ENCODE results near the gene GRB14.
"Not testable (repeated sequence)": the region's sequence is repeated elsewhere in the genome, so short reads cannot be mapped to it uniquely, and the experiment has no call there.

The GRB14 gene

GRCh38 chr2:164558450-164558849 lies 62.8 kb downstream of the GRB14 start:
- no peak for DNase-seq (ENCODE audit: low read depth in 2 of 2)

DNA sequence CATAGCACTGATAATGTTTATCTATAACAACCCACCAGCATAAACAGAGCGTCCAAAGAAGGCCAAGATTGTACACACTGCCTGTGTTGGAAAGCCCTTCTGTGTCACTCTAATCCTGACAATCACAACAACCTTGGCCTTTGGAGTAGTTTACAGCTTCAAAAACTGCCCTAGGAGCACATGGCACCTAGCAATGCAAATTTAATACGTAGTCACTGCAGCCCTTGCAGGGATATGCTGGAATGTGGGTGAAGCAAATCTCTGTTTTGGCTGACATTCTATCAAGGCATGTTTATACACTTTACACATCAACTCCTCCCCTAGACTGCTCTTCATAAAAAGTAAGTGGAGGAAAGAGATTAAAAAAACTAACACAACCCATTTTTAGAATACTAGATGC lies 66.8 kb downstream of the GRB14 start:
- no peak for DNase-seq (ENCODE audit: low read depth in 2 of 2)

GRCh38 chr2:164551519-164551918 lies 69.8 kb downstream of the GRB14 start:
- no peak for DNase-seq (ENCODE audit: low read depth in 2 of 2)

DNA sequence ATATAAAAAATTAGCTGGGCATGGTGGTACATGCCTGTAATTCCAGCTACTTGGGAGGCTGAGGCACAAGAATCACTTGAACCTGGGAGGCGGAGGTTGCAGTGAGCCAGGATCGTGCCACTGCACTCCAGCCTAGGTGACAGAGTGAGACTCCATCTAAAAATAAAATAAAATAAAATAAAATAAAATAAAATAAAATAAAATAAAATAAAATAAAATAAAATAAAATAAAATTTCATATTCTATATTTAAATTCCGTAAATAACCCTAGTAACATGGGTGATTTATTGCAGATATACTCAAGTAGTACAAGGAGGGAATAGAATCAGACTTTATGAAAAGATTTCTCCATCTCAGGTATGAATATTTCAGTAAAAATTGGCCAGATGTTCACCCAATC lies 71.6 kb downstream of the GRB14 start:
- DNase-seq (ENCODE audit: low read depth in 2 of 2) = not testable (repeated sequence)

- DNase-seq (ENCODE audit: low read depth in 2 of 2) = no peak
These were observed 75.8 kb downstream of the GRB14 start for GRCh38 chr2:164545484-164545883.

DNA sequence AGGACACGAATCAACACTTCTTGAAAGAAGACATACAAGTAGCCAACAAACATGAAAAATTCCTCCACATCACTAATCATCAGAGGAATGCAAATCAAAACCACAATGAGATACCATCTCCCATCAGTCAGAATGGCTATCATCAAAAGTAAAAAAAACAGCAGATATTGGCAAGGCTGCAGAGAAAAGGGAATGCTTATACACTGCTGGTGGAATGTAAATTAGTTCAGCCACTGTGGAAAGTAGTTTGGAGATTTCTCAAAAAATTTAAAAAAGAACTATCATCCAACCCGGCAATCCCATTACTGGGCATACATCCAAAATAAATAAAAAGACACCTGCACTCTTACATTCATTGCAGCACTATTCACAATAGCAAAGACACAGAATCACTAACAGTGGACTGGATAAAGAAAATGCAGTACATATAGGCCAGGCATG lies 78.7 kb downstream of the GRB14 start:
- no peak for DNase-seq (ENCODE audit: low read depth in 2 of 2)

DNA sequence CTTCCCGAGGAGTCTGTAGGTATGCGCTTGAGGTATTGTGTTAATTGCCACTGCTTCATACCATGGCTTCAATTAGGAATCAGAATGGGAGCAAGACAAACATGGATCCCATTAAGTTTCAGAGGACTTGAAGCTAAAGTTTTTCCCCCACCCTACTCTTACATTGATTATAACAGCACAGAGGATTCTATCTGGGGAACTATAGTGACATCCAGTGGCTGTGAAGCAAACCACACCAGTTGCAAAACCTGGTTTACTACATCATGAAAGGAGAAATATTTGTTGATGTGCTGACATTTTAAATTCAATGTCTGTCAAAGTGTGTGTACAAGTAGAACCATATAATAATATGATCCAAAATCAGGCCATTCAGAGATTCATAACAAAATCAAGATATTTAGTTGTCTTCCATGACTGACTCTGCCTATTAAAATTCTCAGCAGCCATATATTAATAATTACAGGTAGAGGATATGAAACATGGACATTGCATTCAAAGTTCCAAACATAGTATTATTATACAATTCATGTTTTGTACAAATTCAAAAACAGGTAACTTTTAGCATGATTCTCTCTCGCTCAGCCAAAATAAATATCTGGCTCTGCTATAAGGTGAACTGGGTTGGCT lies 82.9 kb downstream of the GRB14 start:
- DNase-seq (ENCODE audit: low read depth in 2 of 2) = no peak

- no peak for DNase-seq (ENCODE audit: low read depth in 2 of 2)
These were observed 85.8 kb downstream of the GRB14 start for GRCh38 chr2:164535280-164536025.

- no peak for DNase-seq (ENCODE audit: low read depth in 2 of 2)
These were observed 90.8 kb downstream of the GRB14 start for GRCh38 chr2:164530464-164530863.

DNA sequence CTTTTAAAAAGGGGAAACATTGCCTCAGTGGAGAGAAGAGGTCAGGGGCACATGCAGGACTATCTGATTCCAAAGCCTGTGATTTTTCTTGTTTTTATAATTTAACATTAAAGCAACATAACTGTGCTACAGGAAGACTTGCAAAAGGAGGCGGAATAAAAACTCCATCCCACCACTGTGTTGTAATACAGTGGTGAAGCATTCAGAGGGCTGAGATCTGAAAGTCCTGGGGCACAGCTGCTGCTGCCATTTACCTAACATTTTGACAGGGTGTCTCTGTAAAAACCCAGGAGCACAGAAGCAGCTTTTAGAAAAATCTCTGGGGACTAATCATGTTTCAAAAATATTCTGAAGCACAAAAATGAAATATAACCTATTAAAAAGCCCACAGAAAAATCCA lies 97.6 kb downstream of the GRB14 start:
- DNase-seq (ENCODE audit: low read depth in 2 of 2) = no peak

DNA sequence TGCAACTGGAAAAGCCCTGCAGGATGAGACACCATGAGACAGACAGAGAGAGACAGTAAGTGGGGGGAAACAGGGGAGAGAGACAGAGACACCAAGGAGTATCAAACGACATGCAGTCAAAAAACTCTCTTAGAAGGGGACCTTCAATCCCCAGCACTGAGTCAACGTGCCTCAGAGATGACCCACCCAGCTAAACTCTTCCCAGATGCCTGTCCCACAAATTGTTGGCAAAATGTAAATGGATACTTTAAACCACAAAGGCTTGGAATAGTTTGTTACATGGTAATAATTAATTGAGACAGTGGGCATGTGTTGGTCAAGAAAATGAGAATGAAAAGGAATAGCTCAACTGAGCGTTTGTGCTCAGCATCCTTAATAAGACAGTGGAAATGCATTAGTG lies 98.3 kb downstream of the GRB14 start:
- no peak for DNase-seq (ENCODE audit: low read depth in 2 of 2)

DNA sequence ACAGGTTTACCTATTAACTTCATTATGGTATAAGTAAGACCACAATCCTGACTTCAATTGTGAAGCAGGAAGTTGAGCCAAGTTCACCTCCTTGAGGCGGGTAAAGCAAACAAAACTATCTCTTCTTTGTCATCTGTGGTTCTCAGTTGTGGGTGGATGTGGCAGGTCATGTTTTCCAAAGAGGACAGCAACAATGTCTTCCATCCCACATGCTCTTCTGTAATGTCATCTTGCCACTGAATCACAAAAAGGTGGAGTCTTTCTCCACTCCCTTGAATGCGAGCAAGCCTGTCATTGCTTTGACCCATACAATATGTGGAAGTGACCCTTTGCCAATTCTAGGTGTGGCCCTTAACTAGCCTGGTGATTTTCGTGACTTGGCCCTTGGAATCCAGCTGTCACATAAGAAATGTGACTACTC lies 98.7 kb downstream of the GRB14 start:
- DNase-seq (ENCODE audit: low read depth in 2 of 2) = no peak

GRCh38 chr2:164515734-164516133 lies 105.5 kb downstream of the GRB14 start:
- DNase-seq (ENCODE audit: low read depth in 2 of 2) = no peak

- DNase-seq (ENCODE audit: low read depth in 2 of 2) = no peak
These were observed 106.3 kb downstream of the GRB14 start for GRCh38 chr2:164515030-164515429.

DNA sequence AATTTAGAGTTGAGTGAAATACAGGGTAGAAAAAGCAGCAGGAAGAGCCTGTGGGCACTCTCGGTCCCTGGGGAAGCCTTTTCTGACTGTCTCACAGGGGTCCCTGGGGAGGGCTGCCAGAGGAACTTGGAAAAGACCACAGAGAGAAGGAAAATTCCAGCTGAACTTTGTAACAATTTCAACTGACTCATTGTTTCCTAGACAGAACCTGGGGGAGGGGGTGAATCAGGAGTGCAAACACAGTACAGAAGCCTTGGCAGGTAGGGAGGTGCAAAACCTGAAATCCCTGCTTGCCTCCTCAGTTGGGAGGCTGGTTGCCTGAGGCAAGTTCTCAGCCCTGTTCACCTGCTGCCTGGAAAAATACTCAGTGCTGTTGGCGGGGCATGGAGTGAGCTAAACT lies 106.8 kb downstream of the GRB14 start:
- no peak for DNase-seq (ENCODE audit: low read depth in 2 of 2)

DNA sequence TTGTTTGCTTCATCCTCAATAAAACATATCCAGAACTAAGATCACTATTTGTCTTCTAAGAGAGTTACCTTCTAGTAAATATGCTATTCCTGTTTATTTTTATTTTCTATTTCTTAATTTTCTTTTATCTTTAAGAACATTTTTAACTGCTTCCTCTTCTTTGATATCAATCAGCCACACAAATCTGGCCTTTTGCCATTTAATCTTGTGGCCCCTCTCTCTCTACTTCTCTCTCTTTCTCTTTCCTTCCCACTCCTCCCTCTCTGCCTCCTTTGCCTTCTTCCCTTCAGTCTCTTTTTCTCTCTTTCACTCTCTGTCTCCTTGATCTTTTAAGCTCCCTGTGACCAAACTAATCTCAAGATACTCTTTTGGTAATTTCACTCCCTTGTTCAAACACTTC lies 108.4 kb downstream of the GRB14 start:
- DNase-seq (ENCODE audit: low read depth in 2 of 2) = no peak

DNA sequence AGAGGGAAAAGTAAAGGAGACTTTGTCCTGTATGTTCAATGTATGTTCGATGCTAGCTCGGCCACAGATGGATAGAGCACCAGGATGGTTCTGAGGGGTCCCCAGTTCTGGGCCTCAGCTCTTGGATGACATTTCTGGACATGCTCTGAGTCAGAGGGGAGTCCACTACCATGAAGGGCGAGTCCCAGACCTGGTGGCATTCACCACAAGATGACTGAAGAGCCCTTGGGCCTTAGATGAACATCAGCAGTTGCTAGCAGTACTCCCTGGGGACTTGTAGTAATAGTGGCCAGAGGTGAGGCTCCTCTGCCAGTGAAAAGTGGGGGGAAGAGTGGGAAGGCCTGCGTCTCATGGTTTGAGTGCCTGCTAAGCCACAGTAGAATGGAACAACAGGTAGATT lies 109.5 kb downstream of the GRB14 start:
- no peak for DNase-seq (ENCODE audit: low read depth in 2 of 2)

- no peak for DNase-seq (ENCODE audit: low read depth in 2 of 2)
These were observed 110.4 kb downstream of the GRB14 start for GRCh38 chr2:164510895-164511294.

- no peak for DNase-seq (ENCODE audit: low read depth in 2 of 2)
These were observed 112.0 kb downstream of the GRB14 start for GRCh38 chr2:164509137-164509877.

DNA sequence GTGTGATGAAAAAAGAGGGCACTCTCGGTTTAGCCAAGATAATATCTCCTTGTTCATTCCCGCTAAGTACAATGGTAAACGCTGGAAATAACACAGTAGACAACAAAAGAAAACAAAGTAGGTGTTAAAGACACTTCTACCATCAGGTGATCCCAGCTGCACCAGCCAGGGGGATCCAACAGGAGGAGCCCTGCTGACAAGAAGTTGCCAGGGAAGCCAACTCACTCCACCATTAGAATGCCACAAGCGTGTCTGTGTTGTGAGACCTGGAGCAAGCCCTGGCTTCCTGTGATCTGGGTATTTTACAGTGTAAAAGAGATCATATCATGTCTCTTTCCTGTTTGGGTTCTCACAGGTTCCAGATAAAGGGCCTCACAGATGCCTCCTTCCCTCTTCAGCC lies 117.0 kb downstream of the GRB14 start:
- DNase-seq (ENCODE audit: low read depth in 2 of 2) = no peak

- DNase-seq (ENCODE audit: low read depth in 2 of 2) = no peak
These were observed 122.4 kb downstream of the GRB14 start for GRCh38 chr2:164498836-164499235.

GRCh38 chr2:164496881-164497280 lies 124.4 kb downstream of the GRB14 start:
- DNase-seq (ENCODE audit: low read depth in 2 of 2) = no peak

- DNase-seq (ENCODE audit: low read depth in 2 of 2) = no peak
These were observed 124.9 kb downstream of the GRB14 start for GRCh38 chr2:164496421-164496820.
